Fibroblast of mammary gland (primary cell): ENCODE measurements around the gene MCM8.
A peak's percentile ranks its signal among the peaks of the same experiment; 100 is the strongest.

Experiments
- DNase-seq: peaks from one replicate; pipeline ENCODE4 v3.0.0-alpha.2; 2010; ENCODE audit warnings: low read depth
- H3K4me3 ChIP-seq: 2 replicates; pipeline ENCODE4 v1.5.1; 2011; ENCODE audit warnings: low read depth, mild to moderate bottlenecking, low read length, moderate library complexity; ENCODE audit not compliant: control insufficient read depth
- TF ChIP-seq, protein P1 (sequence below): conservative IDR thresholded peaks from 2 replicates; pipeline ENCODE4 v1.5.1; 2011; ENCODE audit warnings: low read depth, low read length, inconsistent platforms; ENCODE audit not compliant: control insufficient read depth, insufficient read depth

The MCM8 gene

DNA sequence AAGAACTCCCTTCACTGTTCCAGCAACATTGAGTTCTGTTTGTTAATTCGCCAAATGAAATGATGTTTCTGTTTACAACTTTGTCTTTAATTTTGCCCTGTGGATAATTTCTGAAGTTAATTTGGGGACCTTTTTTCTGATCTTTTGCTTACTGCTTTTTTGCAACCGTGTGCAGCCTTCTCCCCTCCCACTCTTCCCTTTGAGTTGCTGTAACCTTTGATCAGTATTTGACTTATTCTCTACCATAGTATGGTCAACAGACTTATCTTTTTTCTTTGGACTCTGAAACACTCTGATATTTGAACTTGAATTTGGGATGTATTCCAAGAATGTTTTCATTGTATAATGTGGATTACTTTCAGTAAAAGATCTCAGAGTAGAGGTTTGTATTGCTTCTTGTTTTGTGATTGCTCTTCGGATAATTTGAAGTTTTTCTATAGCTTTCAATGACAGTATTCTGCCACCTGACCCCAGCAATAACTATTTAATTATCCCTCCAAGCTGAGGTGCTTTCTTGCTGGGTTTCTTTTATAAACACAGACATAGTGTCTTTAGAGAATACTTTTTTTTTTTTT, 57.2 kb downstream of the MCM8 start:
- TF ChIP-seq, protein P1, sequence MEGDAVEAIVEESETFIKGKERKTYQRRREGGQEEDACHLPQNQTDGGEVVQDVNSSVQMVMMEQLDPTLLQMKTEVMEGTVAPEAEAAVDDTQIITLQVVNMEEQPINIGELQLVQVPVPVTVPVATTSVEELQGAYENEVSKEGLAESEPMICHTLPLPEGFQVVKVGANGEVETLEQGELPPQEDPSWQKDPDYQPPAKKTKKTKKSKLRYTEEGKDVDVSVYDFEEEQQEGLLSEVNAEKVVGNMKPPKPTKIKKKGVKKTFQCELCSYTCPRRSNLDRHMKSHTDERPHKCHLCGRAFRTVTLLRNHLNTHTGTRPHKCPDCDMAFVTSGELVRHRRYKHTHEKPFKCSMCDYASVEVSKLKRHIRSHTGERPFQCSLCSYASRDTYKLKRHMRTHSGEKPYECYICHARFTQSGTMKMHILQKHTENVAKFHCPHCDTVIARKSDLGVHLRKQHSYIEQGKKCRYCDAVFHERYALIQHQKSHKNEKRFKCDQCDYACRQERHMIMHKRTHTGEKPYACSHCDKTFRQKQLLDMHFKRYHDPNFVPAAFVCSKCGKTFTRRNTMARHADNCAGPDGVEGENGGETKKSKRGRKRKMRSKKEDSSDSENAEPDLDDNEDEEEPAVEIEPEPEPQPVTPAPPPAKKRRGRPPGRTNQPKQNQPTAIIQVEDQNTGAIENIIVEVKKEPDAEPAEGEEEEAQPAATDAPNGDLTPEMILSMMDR, result no peak
- DNase-seq, result no peak
- H3K4me3 ChIP-seq, result peak overlapping the region; percentile 67

DNA sequence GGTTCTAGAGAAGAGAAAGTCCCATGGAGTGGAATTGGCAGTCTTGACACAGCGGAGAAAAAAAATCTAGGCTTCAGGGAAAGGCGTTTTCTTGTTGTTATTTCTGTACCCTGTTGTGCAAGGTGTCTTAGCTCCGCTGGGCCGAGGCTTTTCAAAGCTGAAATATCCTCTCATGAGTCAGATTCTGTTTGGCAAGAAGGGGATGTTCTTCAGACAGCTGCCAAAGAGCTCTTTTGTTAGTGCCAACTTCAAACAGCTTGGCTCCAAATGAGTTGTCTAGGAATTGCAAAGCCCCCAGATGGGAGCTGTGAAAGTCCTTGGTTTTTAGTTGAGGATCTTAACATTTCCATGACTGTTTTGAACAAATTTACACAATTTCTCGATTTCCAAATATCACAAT, 57.8 kb downstream of the MCM8 start:
- H3K4me3 ChIP-seq, result peak overlapping the region; percentile 67
- peak; percentile 97 for DNase-seq

DNA sequence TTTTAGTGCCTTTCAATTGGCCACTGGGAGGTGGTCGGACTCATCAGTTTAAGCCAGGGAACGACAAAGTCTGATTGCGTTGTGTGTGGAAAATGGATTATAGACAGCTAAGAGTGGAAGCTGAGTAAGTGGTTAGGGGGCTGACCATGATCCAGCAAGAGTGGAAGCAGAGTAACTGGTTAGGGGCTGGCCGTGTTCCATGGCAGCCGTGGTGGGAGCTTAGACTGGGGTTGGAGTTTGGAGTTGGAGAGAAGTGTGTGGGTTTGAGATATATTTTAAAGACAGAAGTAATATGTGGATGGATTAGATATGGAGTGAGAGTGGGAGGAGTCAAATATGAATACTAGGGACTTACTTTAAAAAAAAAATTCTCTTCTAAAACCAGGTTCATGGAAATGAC, 61.7 kb downstream of the MCM8 start:
- TF ChIP-seq, protein P1, result no peak
- DNase-seq, result no peak
- no peak overlapping the region for H3K4me3 ChIP-seq

More for the DNA sequence above, 57.8 kb downstream of the MCM8 start:
- TF ChIP-seq, protein P1, result no peak

DNA sequence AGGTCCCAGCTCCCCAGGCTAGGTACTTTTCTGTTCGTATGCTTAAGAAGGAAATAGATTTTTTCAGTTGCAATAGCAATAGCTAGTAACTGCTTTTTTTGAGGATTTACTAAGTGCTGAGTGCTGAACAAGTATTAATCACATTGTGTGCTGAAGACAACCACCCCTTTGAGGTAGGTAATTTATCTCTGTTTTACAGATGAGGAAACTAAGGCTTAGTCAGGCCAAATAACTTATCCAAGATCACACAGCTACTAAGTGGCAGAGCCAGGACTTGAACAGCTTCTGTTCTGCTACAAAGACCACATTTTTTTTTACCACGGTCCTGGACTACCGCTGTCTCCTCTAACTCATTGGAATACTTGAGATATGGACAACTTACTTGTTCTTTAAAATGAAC, 63.6 kb downstream of the MCM8 start:
- H3K4me3 ChIP-seq, result no peak overlapping the region
- TF ChIP-seq, protein P1, result no peak
- no peak for DNase-seq

DNA sequence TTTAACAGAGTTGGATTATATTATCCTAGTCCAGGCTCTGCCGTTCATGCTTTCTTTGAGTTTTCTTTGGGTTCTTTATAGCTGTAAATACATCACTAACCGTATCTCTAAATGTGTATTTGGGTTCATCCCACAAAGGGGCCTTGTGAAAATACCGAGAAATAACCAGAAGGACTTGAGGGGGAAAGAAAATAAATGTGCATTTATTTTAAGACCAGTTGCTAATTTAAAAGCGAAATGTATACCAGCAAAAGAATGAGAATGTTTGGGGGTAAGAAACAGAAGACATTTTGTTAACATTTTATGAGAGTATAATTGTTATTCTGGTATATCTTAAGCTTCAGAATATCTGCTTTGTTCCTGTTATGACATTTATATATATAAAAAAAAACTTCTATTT, 64.5 kb downstream of the MCM8 start:
- TF ChIP-seq, protein P1, result no peak
- no peak overlapping the region for H3K4me3 ChIP-seq
- no peak for DNase-seq

DNA sequence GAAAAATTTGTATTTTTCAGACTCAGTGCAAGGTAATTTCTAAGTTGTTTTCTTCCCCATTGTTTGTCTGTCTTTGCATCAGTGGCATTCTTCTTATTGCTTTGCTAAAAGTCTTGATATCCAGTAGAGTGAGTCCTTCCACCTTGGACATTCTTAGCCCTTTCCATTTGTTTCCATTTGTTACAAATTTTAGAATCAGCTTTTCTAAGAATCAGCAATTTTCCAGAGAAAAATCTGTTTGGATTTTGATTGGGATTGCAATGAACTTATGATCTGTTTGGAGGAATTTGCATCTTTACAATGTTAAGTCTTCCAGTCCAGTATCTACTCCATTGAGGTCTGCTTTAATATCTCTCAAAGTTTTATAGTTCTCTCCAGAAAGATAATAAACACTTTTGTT, 67.0 kb downstream of the MCM8 start:
- TF ChIP-seq, protein P1, result no peak
- no peak overlapping the region for H3K4me3 ChIP-seq
- no peak for DNase-seq

DNA sequence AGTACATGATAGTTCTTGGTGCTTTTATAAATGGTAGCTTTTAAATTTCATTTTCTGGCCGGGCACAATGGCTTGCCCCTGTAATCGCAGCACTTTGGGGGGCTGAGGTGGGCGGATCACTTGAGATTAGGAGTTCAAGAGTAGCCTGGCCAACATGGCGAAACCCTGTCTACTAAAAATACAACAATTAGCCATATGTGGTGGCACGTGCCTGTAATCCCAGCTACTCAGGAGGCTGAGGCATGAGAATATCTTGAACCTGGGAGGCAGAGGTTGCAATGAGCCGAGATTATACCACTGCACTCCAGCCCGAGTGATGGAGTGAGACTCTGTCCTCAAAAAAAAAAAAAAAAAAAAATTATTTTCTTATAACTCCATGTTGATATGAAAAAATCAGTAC, 67.4 kb downstream of the MCM8 start:
- no peak for DNase-seq
- no peak overlapping the region for H3K4me3 ChIP-seq
- TF ChIP-seq, protein P1, result no peak
